CD4-positive, alpha-beta T cell treated with Interferon alpha-2 for 1 hour (primary cell): ENCODE data around the gene TNFSF9.
"Not testable (repeated sequence)": the region's sequence is repeated elsewhere in the genome, so short reads cannot be mapped to it uniquely, and the experiment has no call there.

Source experiments
- DNase-seq, 2 donors: peaks; one replicate each; pipeline ENCODE4 v3.0.0-alpha.2; 2020 to 2022

Gene TNFSF9

DNA sequence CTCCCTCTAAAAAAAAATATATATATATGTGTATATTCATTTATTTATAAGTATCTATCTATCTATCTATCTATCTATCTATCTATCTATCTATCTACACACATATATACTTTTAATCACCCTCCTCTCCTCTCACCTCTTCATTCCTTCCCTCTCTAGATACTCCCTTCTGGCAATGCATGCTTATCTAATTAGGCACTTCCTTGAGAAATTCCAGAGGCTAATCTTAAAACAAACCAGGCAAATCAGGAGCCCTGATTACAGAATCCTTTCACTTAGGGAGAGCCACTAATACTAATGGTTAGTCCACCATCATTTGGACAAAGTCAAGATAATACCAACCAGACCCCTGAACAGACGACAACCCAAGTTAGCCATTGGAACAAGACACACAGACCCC lies 42.5 kb downstream of the TNFSF9 start:
- DNase-seq, result no peak

GRCh38 chr19:6576869-6577475 lies 46.1 kb downstream of the TNFSF9 start:
- no peak for DNase-seq

DNA sequence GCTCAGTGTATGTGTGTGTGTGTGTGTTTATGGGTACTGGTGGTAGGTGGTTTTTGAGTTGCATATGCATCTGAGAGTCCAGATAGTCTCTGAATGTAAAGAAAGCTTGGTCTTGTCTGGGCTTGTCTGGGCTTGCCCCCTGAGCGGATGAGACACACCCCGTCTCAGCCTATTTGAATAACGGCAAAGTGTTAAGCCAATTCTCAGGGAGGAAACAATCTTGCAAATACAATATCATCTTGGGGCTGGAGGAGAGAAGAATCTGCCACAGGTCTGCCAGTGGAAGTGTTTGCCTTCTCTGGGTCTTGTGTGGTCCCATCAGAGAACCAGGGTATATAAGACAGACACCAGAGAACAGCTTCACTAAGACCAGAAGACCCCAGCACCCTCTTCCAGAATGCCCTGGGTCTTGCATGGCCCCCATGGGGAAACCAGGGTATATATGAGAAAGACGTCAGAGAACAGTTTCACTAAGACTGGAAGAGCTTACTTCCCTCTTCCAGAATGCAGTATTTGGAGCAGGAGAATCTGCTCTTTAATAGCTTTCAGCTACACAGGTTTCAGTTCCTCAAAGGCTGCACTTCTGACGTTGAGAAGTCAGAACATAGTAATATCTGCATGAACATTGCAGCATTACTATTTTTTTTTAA lies 46.8 kb downstream of the TNFSF9 start:
- DNase-seq, result peak; percentile 33 to 35

GRCh38 chr19:6579450-6580178 lies 48.8 kb downstream of the TNFSF9 start:
- no peak for DNase-seq

DNA sequence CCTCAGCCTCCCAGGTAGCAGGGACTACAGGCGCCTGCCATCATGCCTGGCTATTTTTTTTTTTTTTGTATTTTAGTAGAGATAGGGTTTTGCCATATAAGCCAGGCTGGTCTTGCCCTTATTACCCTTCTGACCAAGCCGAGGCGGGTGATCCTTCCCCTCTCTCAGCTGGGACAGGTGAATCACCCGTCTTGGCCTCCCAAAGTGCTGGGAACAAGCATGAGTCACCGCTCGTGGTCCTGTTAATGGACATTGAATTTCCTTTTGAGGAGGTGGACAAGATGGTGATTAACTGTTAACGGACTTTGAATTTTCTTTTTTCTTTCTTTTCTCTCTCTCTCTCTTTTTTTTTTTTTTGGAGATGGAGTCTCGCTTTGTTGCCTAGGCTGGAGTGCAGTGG lies 49.5 kb downstream of the TNFSF9 start:
- DNase-seq, result peak in 1 of 2 donors; percentile 13

DNA sequence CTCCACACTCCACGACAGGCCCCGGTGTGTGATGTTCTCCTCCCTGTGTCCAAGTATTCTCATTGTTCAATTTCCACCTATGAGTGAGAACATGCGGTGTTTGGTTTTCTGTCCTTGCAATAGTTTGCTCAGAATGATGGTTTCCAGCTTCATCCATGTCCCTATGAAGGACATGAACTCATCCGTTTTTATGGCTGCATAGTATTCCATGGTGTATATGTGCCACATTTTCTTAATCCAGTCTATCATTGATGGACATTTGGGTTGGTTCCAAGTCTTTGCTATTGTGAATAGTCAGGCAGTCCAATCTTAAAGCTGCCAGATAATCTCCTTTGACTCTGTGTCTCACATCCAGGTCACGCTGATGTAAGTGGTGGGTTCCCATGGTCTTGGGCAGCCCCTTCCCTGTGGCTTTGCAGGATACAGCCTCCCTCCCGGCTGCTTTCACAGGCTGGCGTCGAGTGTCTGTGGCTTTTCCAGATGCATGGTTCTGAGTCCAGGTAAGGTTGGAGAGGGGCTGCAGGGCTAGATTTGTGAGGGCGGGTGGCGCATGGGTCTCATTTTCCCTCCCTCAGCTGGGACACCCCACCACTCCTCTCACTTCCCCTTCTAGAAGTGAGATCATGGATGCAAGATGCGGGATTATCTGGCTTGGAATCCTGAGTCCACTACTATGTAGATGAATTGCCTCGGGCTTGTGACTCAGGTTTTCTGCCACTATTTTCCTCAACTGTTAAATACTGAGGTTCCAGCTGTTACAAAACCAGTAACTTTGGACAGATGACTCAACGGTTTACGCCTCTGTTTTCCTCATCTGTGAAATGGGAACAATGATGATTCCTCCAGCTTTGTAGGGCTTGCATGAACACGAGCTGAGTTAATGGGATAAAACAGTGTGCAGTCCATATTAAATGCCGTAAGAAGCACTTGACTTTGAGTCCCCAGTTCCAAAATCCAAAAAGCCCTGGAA lies 52.0 kb downstream of the TNFSF9 start:
- DNase-seq, result not testable (repeated sequence)
